Coronary artery (tissue), 2 donors: Measurements from ENCODE around the gene LSR.

Source experiments
- DNase-seq: peaks from one replicate; pipeline ENCODE4 v3.0.0-alpha.2; 2017; ENCODE audit warnings: low spot score
- H3K27ac ChIP-seq, 2 donors: fragments of 200-600 bp; sonication (generic); one replicate each; pipeline ENCODE4 v1.5.1; 2016 to 2019
- H3K4me3 ChIP-seq: fragments of 200-600 bp; sonication (generic); 2 replicates; pipeline ENCODE4 v1.5.1; 2016; ENCODE audit warnings: mild to moderate bottlenecking, moderate library complexity
- CTCF ChIP-seq: fragments of 200-600 bp; sonication (generic); IDR thresholded peaks from one replicate; pipeline ENCODE4 v1.5.1; 2019; ENCODE audit warnings: antibody characterized with exemption

LSR gene

GRCh38 chr19:35260694-35261304 is 12.0 kb downstream of the LSR start:
- DNase-seq: no peak
- no peak for TF ChIP-seq CTCF
- Histone ChIP-seq H3K27ac (no peak overlapping the region), H3K4me3 (no peak overlapping the region)

GRCh38 chr19:35261356-35262100 is 12.7 kb downstream of the LSR start:
- no peak overlapping the region for H3K4me3 ChIP-seq
- TF ChIP-seq CTCF: no peak
- DNase-seq: no peak
- no peak overlapping the region for H3K27ac ChIP-seq

GRCh38 chr19:35262101-35262761 is 13.4 kb downstream of the LSR start:
- peak; percentile 65 for DNase-seq

GRCh38 chr19:35264268-35265125 is 15.7 kb downstream of the LSR start:
- H3K27ac ChIP-seq: peak overlapping the region in 1 of 2 donors; percentile 39
- peak; percentile 65 for DNase-seq
- no peak overlapping the region for H3K4me3 ChIP-seq
- no peak for TF ChIP-seq CTCF

More at GRCh38 chr19:35262101-35262761, 13.4 kb downstream of the LSR start:
- no peak overlapping the region for H3K4me3 ChIP-seq
- no peak for TF ChIP-seq CTCF
- no peak overlapping the region for H3K27ac ChIP-seq

GRCh38 chr19:35265126-35265899 is 16.5 kb downstream of the LSR start:
- DNase-seq: peak; percentile 69
- Histone ChIP-seq H3K4me3 (no peak overlapping the region), H3K27ac (peak overlapping the region in 1 of 2 donors; percentile 39)
- TF ChIP-seq CTCF: no peak

- no peak for TF ChIP-seq CTCF
- Histone ChIP-seq H3K27ac (peak overlapping the region in 1 of 2 donors; percentile 3), H3K4me3 (no peak overlapping the region)
- peak; percentile 71 for DNase-seq
These were observed 17.2 kb downstream of the LSR start for GRCh38 chr19:35265900-35266519.
